ENCODE data around the gene LMF1. TPM values are rescaled to one million over a fixed set of nuclear protein-coding genes. Genes with fewer than 3 reads are reported as not detected.
A peak's percentile ranks its signal among the peaks of the same experiment; 100 is the strongest.

Gene LMF1
- total RNA-seq, result 10 to 100 TPM; 15.8 to 20.1 TPM

DNA sequence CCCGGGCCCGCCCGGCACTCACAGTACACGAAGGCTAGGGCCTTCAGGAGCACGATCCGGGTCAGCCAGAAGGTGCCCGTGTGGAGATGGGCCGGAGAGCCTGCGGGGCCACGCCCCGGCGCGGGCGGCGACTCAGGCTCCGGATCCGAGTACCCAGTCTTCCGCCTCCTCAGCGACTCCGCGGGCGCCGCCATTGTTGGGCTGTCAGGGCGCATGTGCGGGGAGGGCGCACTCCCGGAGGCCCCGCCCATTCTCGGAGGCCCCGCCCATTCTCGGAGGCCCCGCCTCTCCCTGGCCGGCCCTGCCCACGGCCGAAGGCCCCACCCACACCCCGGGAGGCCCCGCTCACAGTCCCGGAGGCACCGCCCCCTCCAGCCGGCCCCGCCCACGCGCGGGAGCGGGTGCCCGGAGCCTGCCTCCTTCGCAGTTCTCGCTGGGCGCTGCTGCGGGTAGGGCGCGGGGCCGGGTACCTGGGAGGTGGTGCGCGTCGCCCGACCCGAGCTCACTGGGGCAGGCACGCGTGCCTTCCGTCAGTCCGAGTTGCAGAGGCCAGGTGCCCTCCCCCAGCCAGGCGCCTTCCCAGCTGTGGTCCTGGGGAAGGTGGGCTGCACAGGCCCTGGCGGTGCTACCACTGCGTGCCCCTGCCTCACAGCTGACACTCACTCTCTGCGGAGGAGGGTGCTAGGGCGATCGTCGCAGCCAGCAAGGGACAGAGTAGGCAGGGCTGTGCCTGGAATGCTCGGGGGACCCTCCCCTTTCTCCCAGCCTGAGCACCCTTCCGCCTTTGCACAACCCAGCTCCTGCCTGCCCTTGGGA lies at the start of gene LMF1:
Gene LMF1 (minus strand): TSS at position 219 of the 816 bp plus-strand sequence. CDS start 4 bp downstream, at position 215.
- peak; percentile 91 for ATAC-seq
- H3K27ac ChIP-seq, result peak within 1 kb of the TSS; percentile 55 to 89 (median 78)
- no peaks in the 10 kb centered on the region for H3K9me3 ChIP-seq
- H3K4me1 ChIP-seq, result peaks cover 63% of the 10 kb centered on the region
- H3K4me3 ChIP-seq, result peak within 1 kb of the TSS; percentile 53 to 98
- TF ChIP-seq CTCF (IDR thresholded peaks at IDR 0.05) (no peak), POLR2A (IDR thresholded peaks at IDR 0.05) (peak; percentile 79 to 87 (median 86))
- peak; percentile 92 to 97 (median 96) for DNase-seq
- 6 to 48% methylated on average over 5 to 57 of the region's 71 CpGs for WGBS, 2 donors
- intact Hi-C loops (cut with DNase I), result no loop called here
- H3K36me3 ChIP-seq (replicated peaks in 1 of 2; ENCODE audit: insufficient read depth in 1 of 2, low read depth in 2 of 2), result no peaks in the 10 kb centered on the region
- no peaks in the 10 kb centered on the region for H3K27me3 ChIP-seq

- Histone ChIP-seq H3K27me3 (peaks cover 0 to 18% of the 10 kb centered on the region in 2 donors), H3K9me3 (no peaks in the 10 kb centered on the region), H3K4me1 (peaks cover 14% of the 10 kb centered on the region), H3K4me3 (no peak overlapping the region), H3K27ac (peak overlapping the region in 1 of 4 donors; percentile 66), H3K36me3 (replicated peaks in 1 of 2; ENCODE audit: insufficient read depth in 1 of 2, low read depth in 2 of 2) (no peaks in the 10 kb centered on the region)
- ATAC-seq (no peak), DNase-seq (no peak)
- TF ChIP-seq POLR2A (IDR thresholded peaks at IDR 0.05), result no peak
- no peak for TF ChIP-seq CTCF (IDR thresholded peaks at IDR 0.05)
- intact Hi-C loops (cut with DNase I), result no loop called here
- WGBS, 2 donors, result 40 to 60% methylated on average over 1 to 11 of the region's 11 CpGs
Observed at GRCh38 chr16:1020091-1020399, 49.3 kb upstream of the LMF1 start.

- Histone ChIP-seq H3K36me3 (replicated peaks in 1 of 2; ENCODE audit: insufficient read depth in 1 of 2, low read depth in 2 of 2) (no peaks in the 10 kb centered on the region), H3K9me3 (no peaks in the 10 kb centered on the region), H3K4me3 (no peak overlapping the region), H3K27ac (peak overlapping the region in 3 of 4 donors; percentile 49 to 66 (median 51)), H3K4me1 (peaks cover 14% of the 10 kb centered on the region), H3K27me3 (peaks cover 0 to 18% of the 10 kb centered on the region in 2 donors)
- ATAC-seq, result peak; percentile 85
- intact Hi-C loops (cut with DNase I), result no loop called here
- DNase-seq, result peak; percentile 33 to 60 (median 48)
- 40 to 51% methylated on average over 35 to 66 of the region's 66 CpGs for whole genome bisulfite sequencing, 2 donors
- TF ChIP-seq CTCF (IDR thresholded peaks at IDR 0.05) (no peak), POLR2A (IDR thresholded peaks at IDR 0.05) (peak in 1 of 3 donors; percentile 24)
Observed at GRCh38 chr16:1019231-1020090, 48.7 kb upstream of the LMF1 start.

DNA sequence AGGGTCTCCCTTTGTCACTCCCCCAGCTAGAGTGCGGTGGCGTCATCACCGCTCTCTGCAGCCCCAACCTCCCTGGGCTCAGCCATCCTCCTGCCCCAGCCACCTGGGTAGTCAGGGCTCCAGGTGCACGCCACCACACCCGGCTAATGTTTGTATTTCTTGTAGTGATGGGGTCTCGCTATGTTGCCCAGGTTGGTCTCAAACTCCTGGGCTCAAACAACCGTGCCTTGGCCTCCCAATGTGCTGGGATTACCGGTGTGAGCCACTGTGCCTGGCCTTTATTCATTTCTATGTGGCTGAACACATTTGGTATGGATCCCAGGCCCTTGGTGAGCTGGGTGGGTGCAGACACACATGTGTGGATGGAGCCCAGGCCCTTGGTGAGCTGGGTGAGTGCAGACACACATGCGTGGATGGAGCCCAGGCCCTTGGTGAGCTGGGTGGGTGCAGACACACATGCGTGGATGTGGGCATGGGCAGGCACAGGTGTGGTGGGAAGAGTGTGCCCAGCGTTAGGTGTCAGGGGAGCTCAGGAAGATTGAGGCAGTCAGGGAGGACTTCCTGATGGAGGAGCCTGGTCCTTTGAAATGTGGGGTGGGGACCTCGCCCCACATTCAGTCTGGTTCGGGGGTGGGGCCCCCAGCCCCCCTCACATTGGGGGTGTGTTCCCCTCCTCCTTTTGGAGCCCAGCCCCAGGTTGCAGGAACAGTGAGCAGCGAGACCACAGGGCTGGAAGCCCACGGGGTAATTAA lies 47.8 kb upstream of the LMF1 start:
- TF ChIP-seq POLR2A (IDR thresholded peaks at IDR 0.05) (no peak), CTCF (IDR thresholded peaks at IDR 0.05) (no peak)
- peaks cover 14% of the 10 kb centered on the region for H3K4me1 ChIP-seq
- H3K27me3 ChIP-seq, result peaks cover 0 to 18% of the 10 kb centered on the region in 2 donors
- no peak overlapping the region for H3K4me3 ChIP-seq
- no peaks in the 10 kb centered on the region for H3K9me3 ChIP-seq
- WGBS, 2 donors, result 69 to 76% methylated on average over 10 to 15 of the region's 15 CpGs
- no peaks in the 10 kb centered on the region for H3K36me3 ChIP-seq (replicated peaks in 1 of 2; ENCODE audit: insufficient read depth in 1 of 2, low read depth in 2 of 2)
- intact Hi-C loops (cut with DNase I), result no loop called here
- no peak for DNase-seq
- peak overlapping the region in 3 of 4 donors; percentile 49 to 66 (median 51) for H3K27ac ChIP-seq
- no peak for ATAC-seq
